HK-2 (cell line): ENCODE results near the gene YPEL2.
"Not testable (repeated sequence)": the region's sequence is repeated elsewhere in the genome, so short reads cannot be mapped to it uniquely, and the experiment has no call there.

Experiments
- DNase-seq: peaks from one replicate; pipeline ENCODE4 v3.0.0-alpha.2; 2018; ENCODE audit not compliant: unreplicated experiment

The YPEL2 gene

GRCh38 chr17:59375857-59376256, 44.4 kb downstream of the YPEL2 start:
- no peak for DNase-seq

GRCh38 chr17:59376506-59376905, 45.1 kb downstream of the YPEL2 start:
- DNase-seq = no peak

- DNase-seq = no peak
Measured at GRCh38 chr17:59377410-59377809, 46.0 kb downstream of the YPEL2 start.

- DNase-seq = no peak
Measured at GRCh38 chr17:59378675-59379074, 47.2 kb downstream of the YPEL2 start.

GRCh38 chr17:59380474-59380873, 49.0 kb downstream of the YPEL2 start:
- no peak for DNase-seq

DNA sequence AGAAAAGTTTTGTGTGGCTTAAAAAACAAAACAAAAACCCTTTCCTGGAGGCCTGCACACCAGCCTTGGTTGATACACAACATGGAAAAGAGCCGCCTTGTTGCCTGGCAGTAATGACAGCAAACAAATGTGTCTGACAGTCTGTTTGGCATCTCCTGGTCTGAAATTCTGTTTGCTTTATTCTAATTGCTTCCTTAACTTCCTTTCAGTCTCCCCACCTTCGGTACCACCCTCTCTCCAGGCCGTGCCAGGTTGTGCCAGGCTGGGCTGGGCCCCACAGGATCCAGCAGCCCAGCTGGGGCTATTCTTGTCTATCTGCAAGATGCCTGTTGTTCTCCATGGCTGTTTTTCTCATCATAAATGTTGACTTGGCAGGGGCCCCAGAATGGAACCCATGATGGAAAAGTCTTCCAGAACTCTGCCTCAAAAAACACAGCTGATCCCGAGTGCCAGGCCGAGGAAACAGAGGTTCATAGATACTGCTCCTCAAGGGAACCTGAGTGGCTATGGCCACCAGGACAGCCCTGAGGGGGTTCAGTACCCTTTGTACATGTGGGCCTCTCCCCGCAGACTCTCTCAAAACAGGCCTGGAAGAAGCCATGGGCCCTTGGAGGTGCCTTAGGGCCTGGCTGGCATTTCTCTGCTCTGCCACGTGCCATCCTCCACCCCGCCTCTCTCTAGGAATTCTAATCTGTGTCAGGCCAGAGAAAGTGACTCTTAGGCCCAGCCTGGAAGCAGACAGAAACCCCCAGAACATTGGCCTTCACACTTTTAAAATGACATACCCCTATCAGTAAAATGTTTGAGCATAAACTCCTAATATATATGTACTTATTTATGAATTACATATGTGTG, 50.5 kb downstream of the YPEL2 start:
- DNase-seq = no peak

GRCh38 chr17:59383893-59384292, 52.4 kb downstream of the YPEL2 start:
- DNase-seq = no peak

DNA sequence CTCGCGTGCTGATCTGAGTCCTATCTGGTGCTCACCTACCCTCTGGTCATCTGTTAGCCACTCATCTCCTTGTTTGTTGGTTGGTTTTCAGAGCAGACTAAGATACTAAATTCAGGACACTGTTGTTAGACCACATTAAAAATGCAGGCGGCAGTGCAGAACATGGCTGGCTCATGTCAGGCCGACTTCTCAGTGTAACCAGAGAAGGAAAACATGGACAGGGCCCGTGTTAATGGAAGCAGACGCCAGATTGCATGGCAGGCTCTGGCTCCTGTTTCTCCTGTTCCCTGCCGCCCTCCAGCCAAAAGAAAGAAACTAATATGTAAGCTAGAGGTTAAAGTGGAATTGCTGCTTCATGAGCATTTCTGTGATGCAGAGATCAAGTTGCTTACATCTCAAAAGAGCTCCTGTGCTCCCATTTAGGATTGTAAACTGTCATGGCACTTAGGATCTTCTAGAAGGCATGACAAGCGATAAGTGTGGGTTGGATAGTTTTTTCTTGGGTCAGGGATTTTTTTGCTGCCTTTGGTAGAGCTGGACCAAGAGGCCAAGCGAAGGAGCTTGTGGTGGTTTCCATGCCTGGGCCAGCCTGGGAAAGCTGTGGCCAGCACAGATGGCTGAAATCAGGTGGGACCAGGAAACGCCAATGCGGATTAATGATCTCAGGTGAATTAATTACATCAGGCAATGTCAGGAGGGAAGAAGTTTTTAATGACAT, 56.1 kb downstream of the YPEL2 start:
- no peak for DNase-seq

DNA sequence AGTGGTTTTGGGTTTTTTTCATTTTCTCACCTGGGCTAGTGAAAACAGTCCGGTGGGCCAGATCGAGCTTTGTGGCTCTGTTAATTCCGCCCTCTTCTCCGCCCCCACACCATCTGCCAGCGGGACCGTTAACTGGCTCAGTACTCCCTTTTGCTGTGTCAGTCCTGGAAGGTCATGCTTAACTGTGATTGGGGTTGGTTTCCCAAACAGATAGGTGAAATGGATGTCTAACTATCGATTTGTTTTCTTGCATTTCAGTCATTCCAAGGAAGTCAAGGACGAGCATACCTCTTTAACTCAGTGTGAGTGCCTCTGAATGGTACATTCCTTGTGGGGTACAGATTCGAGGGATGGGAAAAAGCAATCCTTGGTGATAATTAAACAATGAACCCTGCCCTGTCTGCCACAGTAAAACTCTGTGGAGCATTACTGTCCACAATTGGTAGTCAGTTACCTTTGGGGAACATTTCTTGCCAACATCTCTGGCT, 56.7 kb downstream of the YPEL2 start:
- DNase-seq = no peak

DNA sequence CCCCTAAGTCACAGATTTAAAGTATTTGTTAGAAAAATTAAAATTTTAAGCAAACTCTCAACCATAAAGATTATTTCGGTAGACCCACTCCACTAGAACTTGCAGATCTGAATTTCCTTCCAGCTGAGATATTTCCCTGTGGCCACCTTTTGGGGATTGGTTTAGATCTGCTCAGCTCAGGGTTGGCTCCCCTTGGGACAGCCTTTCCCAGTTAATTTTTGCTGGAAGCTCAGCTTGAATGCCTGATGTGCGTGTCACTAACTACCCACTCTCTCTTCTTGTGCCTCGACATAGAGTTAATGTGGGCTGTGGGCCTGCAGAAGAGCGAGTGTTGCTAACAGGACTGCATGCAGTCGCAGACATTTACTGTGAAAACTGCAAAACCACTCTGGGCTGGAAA, 57.6 kb downstream of the YPEL2 start:
- no peak for DNase-seq

DNA sequence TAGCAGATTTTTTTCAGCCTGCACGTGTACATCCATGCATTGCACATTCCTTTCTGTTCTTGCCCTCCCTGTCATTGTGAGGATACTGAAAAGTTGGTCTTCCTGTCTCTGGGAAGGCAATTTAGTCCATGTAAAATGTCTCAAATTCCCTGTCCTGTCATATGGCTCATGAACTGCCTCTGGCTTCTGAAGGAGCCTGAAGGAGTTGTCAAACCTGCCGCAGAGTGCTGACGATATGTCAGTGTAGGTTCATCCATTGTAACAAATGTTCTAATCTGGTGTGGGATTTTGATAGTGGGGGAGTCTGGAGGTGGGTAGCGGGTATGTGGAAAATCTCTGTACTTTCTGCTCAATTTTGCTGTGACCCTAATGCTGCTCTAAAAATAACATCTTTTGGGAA, 59.6 kb downstream of the YPEL2 start:
- DNase-seq = no peak

DNA sequence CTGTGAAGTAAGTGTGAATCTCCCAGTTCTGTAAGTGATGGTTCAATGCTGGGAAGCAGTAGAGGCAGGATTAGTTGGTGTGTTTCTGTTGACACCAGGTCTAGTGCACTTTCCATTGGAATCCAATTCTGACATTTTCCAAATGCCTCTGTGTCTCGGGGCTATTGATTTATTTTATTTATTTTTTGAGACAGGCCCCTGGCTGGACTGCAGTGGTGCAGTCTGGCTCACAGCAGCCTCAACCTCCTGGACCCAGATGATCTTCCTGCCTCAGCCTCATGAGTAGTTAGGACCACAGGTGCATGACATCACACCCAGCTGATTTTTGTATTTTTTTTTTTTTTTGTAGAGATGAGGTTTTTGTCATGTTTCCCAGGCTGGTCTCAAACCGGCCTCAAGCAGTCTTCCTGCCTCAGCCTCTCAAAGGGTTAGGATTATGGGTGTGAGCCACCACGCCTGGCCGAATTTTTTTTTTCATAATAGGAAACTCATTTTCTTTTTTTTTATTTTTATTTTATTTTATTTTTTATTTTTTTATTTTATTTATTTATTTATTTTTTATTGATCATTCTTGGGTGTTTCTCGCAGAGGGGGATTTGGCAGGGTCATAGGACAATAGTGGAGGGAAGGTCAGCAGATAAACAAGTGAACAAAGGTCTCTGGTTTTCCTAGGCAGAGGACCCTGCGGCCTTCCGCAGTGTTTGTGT, 61.7 kb downstream of the YPEL2 start:
- no peak for DNase-seq

DNA sequence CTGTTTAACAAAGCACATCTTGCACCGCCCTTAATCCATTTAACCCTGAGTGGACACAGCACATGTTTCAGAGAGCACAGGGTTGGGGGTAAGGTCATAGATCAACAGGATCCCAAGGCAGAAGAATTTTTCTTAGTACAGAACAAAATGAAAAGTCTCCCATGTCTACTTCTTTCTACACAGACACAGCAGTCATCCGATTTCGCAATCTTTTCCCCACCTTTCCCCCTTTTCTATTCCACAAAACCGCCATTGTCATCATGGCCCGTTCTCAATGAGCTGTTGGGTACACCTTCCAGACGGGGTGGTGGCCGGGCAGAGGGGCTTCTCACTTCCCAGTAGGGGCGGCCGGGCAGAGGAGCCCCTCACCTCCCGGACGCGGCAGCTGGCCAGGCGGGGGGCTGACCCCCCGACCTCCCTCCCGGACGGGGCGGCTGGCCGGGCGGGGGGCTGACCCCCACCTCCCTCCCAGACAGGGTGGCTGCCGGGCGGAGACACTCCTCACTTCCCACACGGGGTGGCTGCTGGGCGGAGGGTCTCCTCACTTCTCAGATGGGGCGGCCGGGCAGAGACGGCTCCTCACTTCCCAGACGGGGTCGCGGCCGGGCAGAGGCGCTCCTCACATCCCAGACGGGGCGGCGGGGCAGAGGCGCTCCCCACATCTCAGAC, 62.4 kb downstream of the YPEL2 start:
- DNase-seq = not testable (repeated sequence)

GRCh38 chr17:59396134-59396826, 64.8 kb downstream of the YPEL2 start:
- DNase-seq = no peak

DNA sequence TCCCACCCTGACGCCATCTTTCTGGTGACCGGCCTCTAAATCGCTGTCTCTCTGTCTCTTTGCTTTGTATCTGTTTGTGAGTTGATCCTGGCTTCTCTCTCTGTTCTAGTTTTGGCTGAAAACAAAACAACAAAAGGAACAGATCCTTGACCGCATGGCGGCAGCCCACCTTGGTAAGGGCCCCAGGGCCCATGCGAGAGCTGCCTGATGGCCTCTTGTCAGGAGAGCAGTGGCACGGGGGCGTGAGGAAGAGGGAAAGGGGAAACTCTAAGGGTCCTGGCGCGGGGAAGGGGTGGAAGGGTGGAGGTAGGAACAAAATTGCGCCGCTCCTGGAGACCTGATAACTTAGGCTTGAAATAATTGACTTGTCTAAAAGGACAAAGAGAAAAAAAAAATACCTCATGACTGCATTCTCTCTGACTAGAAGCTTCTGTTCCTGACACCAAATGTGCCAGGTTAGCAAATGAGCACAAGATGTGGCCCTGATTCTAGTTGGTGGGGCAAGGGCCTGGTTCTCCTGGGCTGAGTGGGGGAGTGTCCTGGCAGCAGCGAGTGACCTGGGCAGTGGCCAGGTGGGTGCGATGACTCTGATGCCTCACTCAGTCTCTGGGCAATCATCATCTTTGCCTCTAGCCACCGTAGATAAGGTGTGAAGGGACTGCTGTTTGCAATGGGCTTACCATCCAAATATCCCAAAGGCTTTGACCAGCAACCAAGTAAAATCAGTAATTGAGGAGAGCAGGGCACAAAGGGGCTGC, 66.0 kb downstream of the YPEL2 start:
- DNase-seq = no peak

GRCh38 chr17:59399914-59400313, 68.5 kb downstream of the YPEL2 start:
- no peak for DNase-seq

DNA sequence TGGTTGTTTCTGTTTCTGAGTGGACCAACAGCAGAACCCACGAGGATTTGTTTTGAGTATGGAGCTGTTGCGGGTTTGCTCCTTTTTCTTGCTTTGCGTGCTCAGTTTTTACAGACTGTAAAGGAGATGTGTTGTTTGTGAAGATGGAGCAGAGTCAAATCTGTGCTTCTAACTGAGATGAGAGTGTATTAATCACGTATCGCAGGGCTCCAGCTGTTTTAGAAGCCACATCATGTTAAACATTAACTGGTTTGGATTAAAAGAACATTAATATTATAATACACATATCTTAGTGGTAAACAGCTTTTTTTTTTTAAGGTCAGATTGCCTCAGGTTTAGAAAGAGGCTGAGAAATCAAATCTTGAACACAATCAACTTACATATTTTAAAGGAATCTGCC, 69.4 kb downstream of the YPEL2 start:
- DNase-seq = no peak

- no peak for DNase-seq
Measured at GRCh38 chr17:59401274-59401673, 69.8 kb downstream of the YPEL2 start.

GRCh38 chr17:59401725-59402124, 70.3 kb downstream of the YPEL2 start:
- no peak for DNase-seq

DNA sequence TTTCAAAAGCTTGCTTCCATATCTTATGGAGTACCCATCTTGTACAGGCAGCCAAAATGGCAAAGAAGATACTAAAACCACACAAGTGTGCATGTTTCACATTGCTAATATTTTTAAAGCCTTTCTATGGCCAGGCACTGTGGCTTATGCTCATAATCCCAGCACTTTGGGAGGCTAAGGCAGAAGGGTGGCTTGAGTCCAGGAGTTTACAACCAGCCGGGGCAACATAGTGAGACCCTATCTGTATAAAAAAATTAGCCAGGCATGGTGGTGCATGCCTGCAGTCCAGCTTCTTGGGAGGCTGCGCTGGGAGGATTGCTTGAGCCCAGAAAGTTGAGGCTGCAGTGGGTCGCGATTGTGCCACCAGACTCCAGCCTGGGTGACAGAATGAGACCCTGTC, 71.3 kb downstream of the YPEL2 start:
- no peak for DNase-seq

GRCh38 chr17:59404471-59404870, 73.0 kb downstream of the YPEL2 start:
- no peak for DNase-seq
